ENCODE results near the gene ARPP21.

Gene ARPP21

GRCh38 chr3:35677797-35678196, 38.5 kb downstream of the ARPP21 start:
- no peak for DNase-seq

- DNase-seq, result no peak
Observed at GRCh38 chr3:35678643-35679161, 39.4 kb downstream of the ARPP21 start.

DNA sequence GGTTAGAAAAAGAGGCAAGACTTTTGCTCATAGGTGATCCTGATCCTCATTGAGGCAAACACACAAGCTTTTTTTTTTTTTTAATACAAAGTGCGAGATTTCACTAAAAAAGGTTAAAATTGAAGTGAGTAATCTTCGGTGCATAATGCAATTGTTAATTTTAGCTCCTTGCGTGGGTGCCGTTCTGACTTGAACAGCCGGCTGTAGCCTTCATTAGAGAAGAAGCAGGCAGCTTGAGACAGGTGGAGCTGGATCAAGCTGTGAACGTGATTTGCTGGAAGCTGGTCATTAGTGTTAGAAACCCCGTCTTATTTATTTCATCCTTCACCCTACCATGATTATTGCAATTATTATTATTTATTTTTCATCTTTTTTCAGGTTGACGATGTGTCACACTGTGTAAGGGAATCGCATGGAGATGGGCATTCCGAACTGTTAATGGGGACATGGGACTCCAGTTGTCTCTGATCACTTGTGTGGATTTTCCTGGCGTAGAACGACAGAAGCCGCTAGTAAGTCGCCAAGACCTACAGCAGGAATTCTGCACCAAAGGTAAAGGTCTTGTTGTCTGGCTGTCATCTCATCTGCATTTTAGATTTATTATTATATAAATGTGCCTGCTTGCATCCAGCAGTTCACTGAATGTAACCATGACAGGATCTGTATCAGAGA, 40.2 kb downstream of the ARPP21 start:
- no peak for DNase-seq

DNA sequence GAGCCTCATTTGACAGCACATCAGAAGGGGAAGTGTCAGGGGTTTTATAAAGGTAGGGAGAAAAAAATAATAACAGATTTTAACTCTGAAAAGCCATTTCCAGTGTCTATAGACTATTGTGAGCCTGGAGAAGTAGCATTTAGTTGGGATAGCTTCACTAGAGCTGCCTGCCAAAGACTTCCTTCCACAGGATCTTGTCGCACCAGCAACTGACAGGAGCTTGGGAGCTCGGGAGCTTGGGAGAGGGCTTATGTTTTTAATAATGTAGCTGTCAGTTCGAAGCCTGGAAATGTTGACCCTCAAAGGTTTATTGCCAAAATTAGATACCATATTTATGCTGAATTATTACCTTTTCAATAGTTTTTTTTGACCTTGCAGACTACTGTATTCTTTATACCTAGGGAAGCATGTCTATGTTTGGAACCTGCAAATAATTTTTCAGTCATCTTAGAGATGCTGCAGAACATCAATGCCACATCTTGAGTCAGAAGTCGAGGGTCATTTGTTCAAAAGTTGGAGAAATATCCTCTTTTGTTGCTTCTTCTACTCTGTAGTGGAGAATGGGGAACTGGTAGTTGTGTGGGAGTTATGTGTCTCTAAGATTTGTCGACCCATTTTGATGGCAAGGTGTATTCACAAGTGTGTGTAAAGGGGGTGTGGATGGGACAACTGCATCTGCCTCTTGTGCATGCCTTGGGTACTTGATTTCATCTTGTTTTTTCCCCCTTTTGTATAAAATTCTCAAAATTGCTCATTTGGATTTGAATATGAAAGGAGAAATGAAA, 41.7 kb downstream of the ARPP21 start:
- DNase-seq, result no peak

DNA sequence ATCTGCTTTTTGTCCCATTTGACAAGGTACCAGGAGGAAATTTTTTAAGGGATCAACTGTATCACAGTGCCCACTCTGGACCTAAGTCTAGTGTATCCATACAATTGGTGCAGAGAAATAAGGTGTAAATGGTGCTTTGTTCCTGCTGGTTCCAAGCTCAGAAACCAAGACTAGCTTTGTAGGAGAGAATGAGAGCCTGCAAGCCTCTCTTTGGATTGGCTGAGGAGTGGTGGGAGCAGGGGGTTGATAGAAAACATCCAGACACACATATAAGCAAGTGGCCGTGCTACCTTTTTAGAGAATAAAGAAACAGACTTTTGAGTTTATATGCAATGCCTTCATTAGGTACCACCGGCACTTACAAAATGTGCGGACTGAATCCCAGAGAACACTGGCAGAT, 45.8 kb downstream of the ARPP21 start:
- no peak for DNase-seq

- DNase-seq, result no peak
Observed at GRCh38 chr3:35688826-35689225, 49.5 kb downstream of the ARPP21 start.

GRCh38 chr3:35690271-35690670, 50.9 kb downstream of the ARPP21 start:
- no peak for DNase-seq

- DNase-seq, result no peak
Observed at GRCh38 chr3:35705904-35706303, 66.6 kb downstream of the ARPP21 start.

- DNase-seq, result no peak
Observed at GRCh38 chr3:35707904-35708303, 68.6 kb downstream of the ARPP21 start.

- no peak for DNase-seq
Observed at GRCh38 chr3:35708394-35709271, 69.3 kb downstream of the ARPP21 start.

DNA sequence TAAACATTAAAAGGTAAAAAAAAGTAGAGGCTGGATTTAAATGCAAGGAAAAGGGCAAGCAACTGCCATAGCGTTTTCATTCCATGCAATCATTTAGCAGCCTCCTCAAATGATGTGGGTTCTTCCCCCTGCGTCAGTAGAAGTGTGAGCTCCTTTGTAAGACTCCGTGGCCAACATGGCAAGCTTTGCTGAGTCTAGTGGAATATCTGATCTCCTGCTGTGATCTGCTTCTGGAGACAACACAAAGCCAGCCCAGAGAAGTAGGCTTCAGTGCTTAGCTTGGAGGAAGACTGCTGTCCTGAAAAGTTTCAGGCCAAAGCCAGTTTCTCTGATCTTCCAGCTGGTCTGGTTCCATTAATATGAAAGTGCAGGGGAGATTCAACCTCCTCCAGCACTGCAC, 70.4 kb downstream of the ARPP21 start:
- no peak for DNase-seq

DNA sequence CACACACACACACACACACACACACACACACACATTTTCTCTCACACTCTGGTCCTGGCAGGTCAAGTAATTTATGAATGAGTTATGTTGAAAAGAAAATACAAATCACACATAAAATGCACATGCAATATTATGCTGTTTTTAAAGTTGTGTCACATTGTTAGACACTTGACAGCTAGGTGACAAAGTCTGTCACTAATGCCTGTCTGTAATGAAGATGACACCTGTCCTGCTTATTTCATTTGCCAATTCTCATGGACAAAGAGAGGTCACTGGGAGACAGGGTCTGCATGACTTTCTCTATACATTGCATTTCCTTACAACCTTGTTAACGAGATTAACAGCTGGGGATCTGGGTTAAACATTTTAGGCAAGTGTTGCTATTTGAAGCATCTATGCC, 71.2 kb downstream of the ARPP21 start:
- no peak for DNase-seq

DNA sequence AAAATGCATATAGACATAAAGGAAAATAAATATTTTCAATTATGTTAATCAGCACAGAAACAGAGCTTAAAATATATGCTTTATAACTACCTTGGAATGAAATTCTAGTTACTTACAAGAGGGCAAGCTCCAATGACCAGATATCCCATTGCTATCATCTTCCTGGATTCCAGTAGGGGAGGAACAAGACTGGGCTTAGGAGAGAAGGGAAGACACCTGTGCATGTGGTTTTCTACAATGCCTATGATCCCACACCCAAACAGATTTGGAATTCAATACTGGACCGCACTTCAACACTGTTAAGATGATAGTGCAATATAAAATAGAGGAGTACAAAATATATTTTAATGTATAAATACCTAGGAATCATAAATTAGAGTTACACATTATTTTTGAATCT, 79.6 kb downstream of the ARPP21 start:
- DNase-seq, result no peak

DNA sequence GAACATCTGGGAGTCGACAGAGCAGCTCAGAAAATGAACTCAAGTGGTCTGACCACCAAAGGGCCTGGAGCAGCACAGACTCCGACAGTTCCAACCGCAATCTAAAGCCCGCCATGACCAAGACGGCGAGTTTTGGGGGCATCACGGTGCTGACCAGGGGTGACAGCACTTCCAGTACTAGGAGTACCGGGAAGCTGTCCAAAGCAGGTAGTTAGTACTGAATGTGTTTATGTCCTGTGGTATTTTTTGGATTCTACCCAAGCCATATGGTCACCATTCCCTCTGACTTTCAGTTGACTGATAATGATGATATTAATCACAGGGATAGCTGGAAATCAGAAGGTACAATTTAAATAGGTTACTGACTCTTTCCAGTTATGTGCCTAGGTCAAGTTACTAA, 82.3 kb downstream of the ARPP21 start:
- no peak for DNase-seq

- no peak for DNase-seq
Observed at GRCh38 chr3:35722902-35723301, 83.6 kb downstream of the ARPP21 start.

DNA sequence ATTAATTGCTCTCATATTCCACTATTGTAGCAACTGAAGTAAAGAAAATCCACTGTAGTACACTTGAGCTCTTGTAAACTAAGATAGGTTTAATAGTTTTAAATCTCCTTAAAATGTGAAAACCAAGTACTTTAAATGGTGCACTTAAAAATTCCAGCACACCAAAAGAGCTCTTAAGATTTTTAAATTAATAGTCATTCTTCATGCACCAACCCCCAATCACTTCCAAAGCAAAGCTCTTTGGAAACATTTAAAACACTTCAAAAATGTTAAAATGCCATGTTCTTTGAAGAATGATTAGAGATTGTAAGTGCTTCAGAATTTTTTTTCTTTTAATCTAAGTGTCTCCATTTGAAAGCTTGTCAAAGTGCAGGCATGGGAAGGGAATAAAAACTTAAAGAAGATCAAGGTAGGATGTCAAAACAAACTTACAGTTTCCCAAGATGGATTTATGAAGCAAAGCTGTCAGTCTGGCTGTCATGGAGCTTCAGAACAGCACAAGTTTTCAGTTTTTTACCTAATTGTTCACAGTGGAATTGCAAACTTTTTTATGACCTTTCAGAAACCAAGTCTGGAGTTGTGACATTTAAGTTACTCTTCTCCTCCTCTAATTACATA, 84.3 kb downstream of the ARPP21 start:
- no peak for DNase-seq

DNA sequence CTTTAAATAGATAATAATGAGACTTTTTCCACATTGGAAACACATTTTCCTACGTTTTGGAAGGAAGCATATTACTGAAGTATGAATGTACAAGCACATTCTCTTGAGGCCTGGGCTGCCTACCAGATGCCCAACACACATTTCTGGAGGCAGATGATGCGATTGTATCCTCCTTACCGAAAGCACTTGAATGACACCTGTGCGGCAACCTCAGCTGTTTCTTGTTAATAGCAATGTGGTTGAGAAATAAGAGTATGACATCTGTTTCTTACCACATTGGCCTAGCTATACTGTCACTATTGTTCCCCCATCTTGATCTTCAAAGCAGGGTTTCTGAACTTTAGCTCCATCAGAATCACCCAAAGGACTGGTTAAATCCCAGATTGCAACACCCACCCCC, 84.8 kb downstream of the ARPP21 start:
- no peak for DNase-seq

DNA sequence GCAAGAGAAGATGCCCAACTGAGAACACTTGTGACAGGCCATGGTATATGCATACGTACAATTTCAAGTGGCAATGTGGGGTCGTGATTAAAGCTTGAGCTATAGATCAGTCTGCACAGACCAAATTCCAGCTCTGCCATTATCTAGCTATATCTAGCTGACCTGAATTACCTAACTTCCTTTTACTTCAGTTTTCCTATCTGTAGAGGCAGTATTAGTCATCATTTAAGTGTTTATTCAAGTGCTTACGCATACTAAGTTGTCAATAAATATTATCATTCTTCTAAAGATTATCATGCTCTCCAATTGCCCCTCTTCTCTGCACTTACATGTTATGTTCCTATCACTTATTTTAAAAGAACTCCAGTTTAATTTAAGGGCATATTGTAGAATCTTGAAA, 87.9 kb downstream of the ARPP21 start:
- DNase-seq, result no peak

GRCh38 chr3:35733341-35733740, 94.0 kb downstream of the ARPP21 start:
- no peak for DNase-seq

DNA sequence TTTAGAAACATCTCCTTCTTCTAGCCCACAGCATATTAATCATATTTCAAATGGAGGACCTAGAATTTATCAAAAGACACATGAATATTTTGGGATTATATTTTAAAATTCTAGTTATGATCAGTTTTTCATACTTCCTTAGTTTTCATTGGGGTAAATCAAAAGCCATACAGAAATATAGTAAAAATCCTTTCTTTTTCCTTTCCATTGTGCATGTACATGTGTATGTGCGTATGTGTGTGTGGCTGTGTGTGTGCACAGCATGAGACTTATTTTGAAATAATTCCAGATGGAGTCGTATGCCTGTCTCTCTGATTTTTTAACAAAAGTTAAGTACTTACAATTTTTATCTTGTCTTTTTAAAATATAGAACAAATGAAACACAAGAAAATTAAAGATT, 94.5 kb downstream of the ARPP21 start:
- no peak for DNase-seq

GRCh38 chr3:35737080-35737479, 97.8 kb downstream of the ARPP21 start:
- no peak for DNase-seq

- no peak for DNase-seq
Observed at GRCh38 chr3:35737527-35737926, 98.2 kb downstream of the ARPP21 start.
